IMR-90 (cell line): Measurements from ENCODE around the gene HOXB9. TPM values are rescaled to one million over a fixed set of nuclear protein-coding genes. Genes with fewer than 3 reads are reported as not detected.

ENCODE experiments used
- ATAC-seq: fragments of 200-7000 bp; cut with Tn5 transposase; 2 replicates; pipeline ENCODE4 v1.9.1; 2020; ENCODE audit warnings: low read depth, mild to moderate bottlenecking, moderate library complexity
- BruUV-seq: library from RNA; stranded (reverse); fragments of 400-500 nt; replicated peaks from 2 replicates; lab custom pipeline; 2021; lab: Mats Ljungman, UMichigan
- CTCF ChIA-PET: fragments of 300-600 bp; formaldehyde crosslinking; extraction: SDS; loops from one replicate; lab custom pipeline; 2021; ENCODE audit warnings: antibody characterized with exemption; lab: Yijun Ruan, JAX
- POLR2A ChIA-PET: fragments of 300-600 bp; sonication (Branson Sonifier 250); formaldehyde crosslinking; loops from one replicate; lab custom pipeline; 2022; ENCODE audit warnings: antibody characterized with exemption; ENCODE audit not compliant: unreplicated experiment; lab: Charles Lee
- DNase-seq: peaks from one replicate; pipeline ENCODE4 v3.0.0; 2013
- H2AFZ ChIP-seq: replicated peaks from 2 replicates; pipeline ENCODE3; 2013; ENCODE audit warnings: low read length, mild to moderate bottlenecking; ENCODE audit not compliant: poor library complexity
- H2AK5ac ChIP-seq: 2 replicates; pipeline ENCODE4 v1.6.1; 2013; ENCODE audit warnings: low read depth, low read length, inconsistent platforms
- H2AK9ac ChIP-seq: replicated peaks from 2 replicates; pipeline ENCODE3; 2013; ENCODE audit warnings: mild to moderate bottlenecking, low read depth, low read length, moderate library complexity; ENCODE audit not compliant: poor library complexity
- H2BK120ac ChIP-seq: 2 replicates; pipeline ENCODE4 v1.6.1; 2013; ENCODE audit warnings: low read depth, low read length, inconsistent platforms
- H2BK15ac ChIP-seq: 3 replicates; pipeline ENCODE4 v1.6.1; 2013; ENCODE audit warnings: low read depth, low read length, inconsistent platforms
- H2BK20ac ChIP-seq: 2 replicates; pipeline ENCODE4 v1.6.1; 2013; ENCODE audit warnings: low read depth, mild to moderate bottlenecking, inconsistent platforms, low read length, moderate library complexity
- H2BK5ac ChIP-seq: 2 replicates; pipeline ENCODE4 v1.6.1; 2013; ENCODE audit warnings: mild to moderate bottlenecking, low read depth, low read length, inconsistent platforms; ENCODE audit not compliant: poor library complexity, severe bottlenecking
- H3K14ac ChIP-seq: replicated peaks from 2 replicates; pipeline ENCODE4 v1.6.1; 2013; ENCODE audit warnings: low read depth, low read length, inconsistent platforms
- H3K18ac ChIP-seq: 2 replicates; pipeline ENCODE4 v1.6.1; 2013; ENCODE audit warnings: low read depth, low read length, control low read depth
- H3K23ac ChIP-seq: 2 replicates; pipeline ENCODE4 v1.6.1; 2013; ENCODE audit warnings: low read depth, low read length, inconsistent platforms
- H3K27ac ChIP-seq: 2 replicates; pipeline ENCODE4 v1.5.1; 2013; ENCODE audit warnings: mild to moderate bottlenecking, control low read depth, low read length; ENCODE audit not compliant: insufficient read depth
- H3K27me3 ChIP-seq: 2 replicates; pipeline ENCODE4 v1.6.1; 2013; ENCODE audit warnings: low read length; ENCODE audit not compliant: control insufficient read depth, insufficient read depth
- H3K36me3 ChIP-seq: 2 replicates; pipeline ENCODE4 v1.6.1; 2013; ENCODE audit warnings: low read length, mixed read lengths; ENCODE audit not compliant: control insufficient read depth, insufficient read depth
- H3K4ac ChIP-seq: 2 replicates; pipeline ENCODE4 v1.6.1; 2013; ENCODE audit warnings: low read depth, low read length, inconsistent platforms
- H3K4me1 ChIP-seq: 2 replicates; pipeline ENCODE4 v1.6.1; 2013; ENCODE audit warnings: low read length, mixed read lengths; ENCODE audit not compliant: control insufficient read depth, insufficient read depth
- H3K4me2 ChIP-seq: 2 replicates; pipeline ENCODE4 v1.6.1; 2013; ENCODE audit warnings: low read depth, mild to moderate bottlenecking, control low read depth, low read length, moderate library complexity
- H3K4me3 ChIP-seq: 2 replicates; pipeline ENCODE4 v1.5.1; 2013; ENCODE audit warnings: low read depth, mild to moderate bottlenecking, control low read depth, low read length, moderate library complexity; ENCODE audit not compliant: insufficient read depth
- H3K56ac ChIP-seq: 2 replicates; pipeline ENCODE4 v1.6.1; 2013; ENCODE audit warnings: low read length, inconsistent platforms; ENCODE audit not compliant: insufficient read depth; ENCODE audit errors: extremely low read depth
- H3K79me1 ChIP-seq, 2 experiments: 2 replicates each; pipeline ENCODE4 v1.6.1; 2013; ENCODE audit warnings: low read length in 2 of 2, inconsistent platforms in 1 of 2, low read depth in 1 of 2
- H3K9ac ChIP-seq: 2 replicates; pipeline ENCODE4 v1.6.1; 2013; ENCODE audit warnings: low read depth, low read length, control low read depth
- H3K9me1 ChIP-seq: 2 replicates; pipeline ENCODE4 v1.6.1; 2013; ENCODE audit warnings: low read length, inconsistent platforms; ENCODE audit not compliant: insufficient read depth
- H3K9me3 ChIP-seq: 2 replicates; pipeline ENCODE4 v1.6.1; 2013; ENCODE audit warnings: low read length; ENCODE audit not compliant: control insufficient read depth, insufficient read depth
- H4K20me1 ChIP-seq: 2 replicates; pipeline ENCODE4 v1.6.1; 2013; ENCODE audit warnings: low read length, inconsistent platforms; ENCODE audit not compliant: insufficient read depth
- H4K5ac ChIP-seq: 2 replicates; pipeline ENCODE4 v1.6.1; 2013; ENCODE audit warnings: mild to moderate bottlenecking, low read depth, low read length, control low read depth
- H4K8ac ChIP-seq, 2 experiments: 2 replicates each; pipeline ENCODE4 v1.6.1; 2013; ENCODE audit warnings: low read depth in 2 of 2, low read length in 2 of 2, control low read depth in 1 of 2, inconsistent platforms in 1 of 2
- H4K91ac ChIP-seq: 2 replicates; pipeline ENCODE4 v1.6.1; 2013; ENCODE audit warnings: low read depth, low read length, inconsistent platforms; ENCODE audit not compliant: insufficient read depth
- CTCF ChIP-seq: conservative IDR thresholded peaks from 2 replicates; pipeline ENCODE4 v1.5.1; 2012; ENCODE audit warnings: mild to moderate bottlenecking, low read depth, low read length, improper control_type of control experiment
- FOS ChIP-seq: fragments of 150-350 bp; IDR thresholded peaks from 2 replicates; pipeline ENCODE4 v1.6.1; 2016; ENCODE audit warnings: low read depth, low read length
- MAFK ChIP-seq: IDR thresholded peaks from 2 replicates; pipeline ENCODE4 v1.6.1; 2012; ENCODE audit warnings: low read depth, low read length, improper control_type of control experiment
- NFE2L2 ChIP-seq: fragments of 150-350 bp; IDR thresholded peaks from 2 replicates; pipeline ENCODE4 v1.6.1; 2016; ENCODE audit warnings: low read depth, mild to moderate bottlenecking, low read length
- RAD21 ChIP-seq: IDR thresholded peaks from 2 replicates; pipeline ENCODE4 v1.6.1; 2012; ENCODE audit warnings: low read length, improper control_type of control experiment
- USF2 ChIP-seq: fragments of 150-350 bp; IDR thresholded peaks from 2 replicates; pipeline ENCODE4 v1.6.1; 2017; ENCODE audit warnings: mild to moderate bottlenecking, antibody characterized with exemption, low read length, low read depth
- dilution Hi-C: fragments of 300-500 bp; cut with HindIII; formaldehyde crosslinking; loops from one replicate; pipeline ENCODE4 v1.14.3; 2018; ENCODE audit warnings: low sequenced_read_pairs; ENCODE audit not compliant: unreplicated experiment
- in situ Hi-C: fragments of 300-500 bp; cut with MboI; formaldehyde crosslinking; loops from 3 replicates; pipeline ENCODE4 v1.14.3; 2019; ENCODE audit warnings: low sequenced_read_pairs, inconsistent platforms, mixed read lengths
- intact Hi-C: fragments of 100-400 bp; cut with micrococcal nuclease; formaldehyde crosslinking; loops from 2 replicates; pipeline ENCODE4 v1.10.0; 2022
- polyA plus RNA-seq, 3 experiments: library from polyadenylated mRNA; depleted of rRNA; stranded (reverse); fragments of >200 nt; gene quantifications; 2 replicates each; pipeline ENCODE4 v1.2.3, GENCODE V29; 2012; ENCODE audit warnings: low replicate concordance in 1 of 3
- total RNA-seq: library from RNA; depleted of rRNA; stranded (reverse); fragments of >200 nt; gene quantifications from 2 replicates; pipeline ENCODE4 v1.2.3, GENCODE V29; 2012
- TF ChIP-seq, protein P1 (sequence below): fragments of 150-350 bp; IDR thresholded peaks from 2 replicates; pipeline ENCODE4 v1.6.1; 2016; ENCODE audit warnings: low read depth, mild to moderate bottlenecking, low read length, moderate library complexity, borderline replicate concordance

Gene HOXB9
- total and polyA plus RNA-seq, 2 of the 4 experiments (the other 2 are of a cell fraction), result 0.05 TPM; not detected in 1

DNA sequence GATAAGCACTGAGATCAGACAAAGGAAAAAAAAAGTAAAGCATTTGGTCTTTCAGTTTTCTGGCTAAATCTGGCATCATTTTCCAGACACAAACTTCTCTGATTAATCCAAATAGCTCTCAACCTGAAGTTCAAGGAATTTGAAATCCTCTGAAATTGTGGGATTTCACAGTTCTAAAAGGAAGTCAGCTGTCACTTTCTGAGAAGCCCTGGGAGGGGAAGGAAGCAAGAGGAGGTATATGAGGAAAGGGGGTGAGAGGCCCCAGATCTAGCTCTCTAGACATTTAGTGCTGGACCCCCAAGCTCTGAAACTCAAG lies 17.5 kb upstream of the HOXB9 start:
- Histone ChIP-seq H4K8ac (no peak overlapping the region), H3K56ac (no peak overlapping the region), H2BK120ac (no peak overlapping the region), H4K91ac (no peak overlapping the region), H3K27ac (no peak overlapping the region), H4K20me1 (no peaks in the 10 kb centered on the region), H2AK5ac (no peak overlapping the region), H4K5ac (no peak overlapping the region), H3K4me2 (no peak overlapping the region), H3K27me3 (peaks cover 95% of the 10 kb centered on the region), H3K4ac (no peak overlapping the region), H2BK15ac (no peak overlapping the region), H3K14ac (no peak overlapping the region), H3K36me3 (no peaks in the 10 kb centered on the region), H3K18ac (no peak overlapping the region), H3K4me1 (no peaks in the 10 kb centered on the region), H3K23ac (no peak overlapping the region), H3K79me1 (no peaks in the 10 kb centered on the region), H2BK20ac (no peak overlapping the region), H3K9me3 (peaks cover 11% of the 10 kb centered on the region), H3K4me3 (no peak overlapping the region), H2AK9ac (no peak overlapping the region), H3K9ac (no peak overlapping the region), H2BK5ac (no peak overlapping the region), H2AFZ (no peak overlapping the region), H3K9me1 (no peaks in the 10 kb centered on the region)
- no peak for DNase-seq
- no TSS peak for BruUV-seq
- intact Hi-C loops (no loop called here), dilution Hi-C loops (no loop called here), in situ Hi-C loops (loop anchor here (10.0 kb wide), 1 partner anchor 61 kb away; no protein-coding TSS in a partner anchor)
- TF ChIP-seq FOS, result no peak
- TF ChIP-seq USF2, result no peak
- TF ChIP-seq CTCF, result no peak
- TF ChIP-seq, protein P1, sequence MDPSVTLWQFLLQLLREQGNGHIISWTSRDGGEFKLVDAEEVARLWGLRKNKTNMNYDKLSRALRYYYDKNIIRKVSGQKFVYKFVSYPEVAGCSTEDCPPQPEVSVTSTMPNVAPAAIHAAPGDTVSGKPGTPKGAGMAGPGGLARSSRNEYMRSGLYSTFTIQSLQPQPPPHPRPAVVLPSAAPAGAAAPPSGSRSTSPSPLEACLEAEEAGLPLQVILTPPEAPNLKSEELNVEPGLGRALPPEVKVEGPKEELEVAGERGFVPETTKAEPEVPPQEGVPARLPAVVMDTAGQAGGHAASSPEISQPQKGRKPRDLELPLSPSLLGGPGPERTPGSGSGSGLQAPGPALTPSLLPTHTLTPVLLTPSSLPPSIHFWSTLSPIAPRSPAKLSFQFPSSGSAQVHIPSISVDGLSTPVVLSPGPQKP, result no peak
- no peak for TF ChIP-seq NFE2L2
- no peak for TF ChIP-seq MAFK
- no peak for TF ChIP-seq RAD21
- POLR2A ChIA-PET, result no interaction called here
- CTCF ChIA-PET, result no interaction called here
- ATAC-seq, result no peak
